ENCODE results near the gene ESPN. TPM values are rescaled to one million over a fixed set of nuclear protein-coding genes. Genes with fewer than 3 reads are reported as not detected.
"Not testable (repeated sequence)": the region's sequence is repeated elsewhere in the genome, so short reads cannot be mapped to it uniquely, and the experiment has no call there.

The ESPN gene
- total RNA-seq, 4 donors from 2014 or later = 14.5 to 22.2 (median 18.6) TPM

- intact Hi-C loops (cut with DNase I) = no loop called here
Observed at GRCh38 chr1:6435547-6435946, 11.0 kb downstream of the ESPN start.

GRCh38 chr1:6436277-6436676 lies 11.7 kb downstream of the ESPN start:
- 68 to 76% methylated on average over 3 of the region's 3 CpGs for WGBS, 2 donors
- DNase-seq; H3K27ac ChIP-seq; H3K36me3 ChIP-seq; H3K4me3 ChIP-seq; intact Hi-C loops (cut with DNase I); H3K9me3 ChIP-seq: not testable (repeated sequence)
- Histone ChIP-seq H3K27me3 (peaks cover 0 to 49% (median 2%) of the 10 kb centered on the region in 4 donors), H3K4me1 (peaks cover 5 to 23% (median 6%) of the 10 kb centered on the region in 3 donors)

More at GRCh38 chr1:6435547-6435946, 11.0 kb downstream of the ESPN start:
- TF ChIP-seq CTCF (IDR thresholded peaks at IDR 0.05) (no peak), POLR2A (IDR thresholded peaks at IDR 0.05) (no peak)
- Histone ChIP-seq H3K4me3 (no peak overlapping the region), H3K36me3 (no peaks in the 10 kb centered on the region), H3K27me3 (peaks cover 0 to 49% (median 2%) of the 10 kb centered on the region in 4 donors), H3K4me1 (peaks cover 5 to 25% (median 6%) of the 10 kb centered on the region in 3 donors), H3K27ac (no peak overlapping the region), H3K9me3 (no peaks in the 10 kb centered on the region)
- WGBS, 2 donors = 75% methylated on average over 2 of the region's 3 CpGs; no CpG with 5 or more reads in 1 of the 2 donors
- DNase-seq = no peak

- peak in 4 of 6 experiments; percentile 12 to 34 (median 15) for TF ChIP-seq CTCF (IDR thresholded peaks at IDR 0.05)
- DNase-seq; H3K36me3 ChIP-seq; intact Hi-C loops (cut with DNase I); H3K4me3 ChIP-seq; H3K27ac ChIP-seq; H3K9me3 ChIP-seq: not testable (repeated sequence)
- WGBS, 2 donors = 69 to 73% methylated on average over 9 to 12 of the region's 22 CpGs
- H3K27me3 ChIP-seq = peaks cover 0 to 58% (median 2%) of the 10 kb centered on the region in 4 donors
- H3K4me1 ChIP-seq = peaks cover 5 to 21% (median 6%) of the 10 kb centered on the region in 3 donors
Observed at GRCh38 chr1:6437012-6437700, 12.6 kb downstream of the ESPN start.

- intact Hi-C loops (cut with DNase I) = no loop called here
- 0 to 15% methylated on average over 3 to 5 of the region's 5 CpGs for WGBS, 2 donors
- H3K27me3 ChIP-seq = peaks cover 0 to 60% (median 2%) of the 10 kb centered on the region in 4 donors
- H3K27ac ChIP-seq = no peak overlapping the region
- H3K4me3 ChIP-seq = no peak overlapping the region
- DNase-seq = no peak
- no peaks in the 10 kb centered on the region for H3K9me3 ChIP-seq
- peaks cover 5 to 21% (median 6%) of the 10 kb centered on the region in 3 donors for H3K4me1 ChIP-seq
- TF ChIP-seq POLR2A (IDR thresholded peaks at IDR 0.05) (no peak), CTCF (IDR thresholded peaks at IDR 0.05) (peak; percentile 81 to 95 (median 91))
- H3K36me3 ChIP-seq = no peaks in the 10 kb centered on the region
Observed at GRCh38 chr1:6438047-6438525, 13.5 kb downstream of the ESPN start.

- intact Hi-C loops (cut with DNase I) = no loop called here
- no peak for DNase-seq
- H3K4me3 ChIP-seq = peak overlapping the region in 3 of 4 donors; percentile 25 to 57 (median 37)
- TF ChIP-seq POLR2A (IDR thresholded peaks at IDR 0.05) (no peak), CTCF (IDR thresholded peaks at IDR 0.05) (peak in 3 of 6 experiments; percentile 10 to 40 (median 24))
- WGBS, 2 donors = 27% methylated on average over 35 of the region's 101 CpGs; no CpG with 5 or more reads in 1 of the 2 donors
- H3K27ac ChIP-seq = no peak overlapping the region
- peaks cover 5 to 21% (median 6%) of the 10 kb centered on the region in 3 donors for H3K4me1 ChIP-seq
- H3K27me3 ChIP-seq = peaks cover 0 to 81% (median 2%) of the 10 kb centered on the region in 4 donors
- no peaks in the 10 kb centered on the region for H3K9me3 ChIP-seq
- H3K36me3 ChIP-seq = no peaks in the 10 kb centered on the region
Observed at GRCh38 chr1:6440198-6441126, 15.9 kb downstream of the ESPN start.

All from esophagus squamous epithelium (tissue), 5 donors.